ENCODE data around the gene GDPD2. TPM values are rescaled to one million over a fixed set of nuclear protein-coding genes. Genes with fewer than 3 reads are reported as not detected.

The GDPD2 gene
- total RNA-seq, 2 donors from 2014 or later = not detected

- Histone ChIP-seq H3K36me3 (no peaks in the 10 kb centered on the region), H3K4me3 (no peak overlapping the region), H3K27me3 (replicated peaks; ENCODE audit: insufficient read depth) (no peaks in the 10 kb centered on the region), H3K9me3 (no peaks in the 10 kb centered on the region), H3K27ac (no peak overlapping the region), H3K4me1 (replicated peaks) (no peaks in the 10 kb centered on the region)
- 86% methylated on average over 9 of the region's 9 CpGs for WGBS
- TF ChIP-seq CTCF (IDR thresholded peaks at IDR 0.05) (no peak), POLR2A (IDR thresholded peaks at IDR 0.05) (no peak), POLR2AphosphoS5 (IDR thresholded peaks at IDR 0.05) (no peak)
- intact Hi-C loops (cut with DNase I) = no loop called here
- no peak for DNase-seq (ENCODE audit: low spot score)
These were observed 57.5 kb downstream of the GDPD2 start for GRCh38 chrX:70480660-70481018.

- no peak overlapping the region for H3K27ac ChIP-seq
- no peaks in the 10 kb centered on the region for H3K4me1 ChIP-seq (replicated peaks)
- H3K36me3 ChIP-seq = no peaks in the 10 kb centered on the region
- WGBS = 72% methylated on average over 8 of the region's 8 CpGs
- no peaks in the 10 kb centered on the region for H3K9me3 ChIP-seq
- TF ChIP-seq POLR2AphosphoS5 (IDR thresholded peaks at IDR 0.05) = no peak
- TF ChIP-seq POLR2A (IDR thresholded peaks at IDR 0.05) = no peak
- TF ChIP-seq CTCF (IDR thresholded peaks at IDR 0.05) = no peak
- no peak for DNase-seq (ENCODE audit: low spot score)
- no peak overlapping the region for H3K4me3 ChIP-seq
- no peaks in the 10 kb centered on the region for H3K27me3 ChIP-seq (replicated peaks; ENCODE audit: insufficient read depth)
- intact Hi-C loops (cut with DNase I) = no loop called here
These were observed 58.6 kb downstream of the GDPD2 start for GRCh38 chrX:70481471-70482270.

- intact Hi-C loops (cut with DNase I) = no loop called here
- TF ChIP-seq CTCF (IDR thresholded peaks at IDR 0.05) (no peak), POLR2A (IDR thresholded peaks at IDR 0.05) (no peak), POLR2AphosphoS5 (IDR thresholded peaks at IDR 0.05) (no peak)
- Histone ChIP-seq H3K36me3 (no peaks in the 10 kb centered on the region), H3K4me3 (no peak overlapping the region), H3K27me3 (replicated peaks; ENCODE audit: insufficient read depth) (no peaks in the 10 kb centered on the region), H3K9me3 (no peaks in the 10 kb centered on the region), H3K4me1 (replicated peaks) (no peaks in the 10 kb centered on the region), H3K27ac (no peak overlapping the region)
- WGBS = 100% methylated on average over 2 of the region's 2 CpGs
- DNase-seq (ENCODE audit: low spot score) = no peak
These were observed 59.2 kb downstream of the GDPD2 start for GRCh38 chrX:70482300-70482699.

Small RNA genes lying within 50 kb of the gene (small RNA-seq; reads per million reads assigned to genes)
- gene RNU4-81P (0 reads per million in 2 donors), gene RNY4P23 (5.4 to 15.6 reads per million in 2 donors)

Other genes with a start within 250 kb of the GDPD2 start
- not detected for gene DGAT2L6, start 245.8 kb upstream of the GDPD2 start, total RNA-seq
- not detected for gene AWAT1, start 188.7 kb upstream of the GDPD2 start, total RNA-seq
- 1 to 10 TPM in 1 of 2 donors, not detected in 1; 1.1 TPM for gene P2RY4, start 163.1 kb upstream of the GDPD2 start, total RNA-seq
- gene ARR3, start 155.0 kb upstream of the GDPD2 start, total RNA-seq = not detected
- gene RAB41, start 141.1 kb upstream of the GDPD2 start, total RNA-seq = 1 to 10 TPM in 1 of 2 donors, not detected in 1; 1.3 TPM
- 10 to 100 TPM; 24.2 to 34.2 TPM for gene PDZD11, start 133.4 kb upstream of the GDPD2 start, total RNA-seq
- gene KIF4A, start 133.2 kb upstream of the GDPD2 start, total RNA-seq = 1 to 10 TPM in 1 of 2 donors, under 1 TPM in 1; 0.73 to 1.3 TPM
- gene DLG3, start 21.5 kb downstream of the GDPD2 start, total RNA-seq = 10 to 100 TPM; 11.9 to 29.1 TPM